ENCODE data around the gene PRICKLE2. TPM values are rescaled to one million over a fixed set of nuclear protein-coding genes. Genes with fewer than 3 reads are reported as not detected.

The PRICKLE2 gene
- polyA plus RNA-seq, 1 donor (not counting 4 experiments of a cell fraction or from before 2014, with no cell fraction given), result 7.8 TPM

- no peak for TF ChIP-seq EZH2 (IDR thresholded peaks at IDR 0.05; ENCODE audit: low read length)
- TF ChIP-seq CTCF (optimal IDR thresholded peaks at IDR 0.05 in 1 of 3, IDR thresholded peaks at IDR 0.05 in 1 of 3, conservative IDR thresholded peaks at IDR 0.05 in 1 of 3; ENCODE audit: extremely low read depth in 1 of 3, insufficient read depth in 2 of 3, low read length in 3 of 3), result no peak
- no peak overlapping the region for H3K27ac ChIP-seq (ENCODE audit: control insufficient read depth, insufficient read depth, low read length)
- FAIRE-seq, result no peak
Observed at GRCh38 chr3:64235605-64236004, 10.3 kb upstream of the PRICKLE2 start.

DNA sequence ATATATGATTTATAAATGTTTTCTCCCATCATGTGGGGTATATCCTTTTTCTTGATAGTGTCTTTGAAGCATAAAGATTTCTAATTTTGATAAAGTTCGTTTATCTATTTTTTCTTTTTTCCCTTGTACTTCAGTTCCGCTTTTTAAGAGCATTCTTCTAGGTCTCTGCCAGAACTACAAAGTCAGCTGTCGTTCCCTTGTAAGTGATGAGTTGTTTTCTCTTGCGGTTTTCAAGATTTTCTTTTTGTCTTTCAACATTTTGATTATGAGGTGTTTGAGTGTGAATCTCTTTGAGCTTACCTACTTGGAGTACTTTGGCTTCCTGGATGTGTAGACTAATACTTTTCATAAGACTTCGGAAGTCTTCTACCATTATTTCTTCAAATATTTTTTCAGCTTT lies 9.3 kb upstream of the PRICKLE2 start:
- H3K9me3 ChIP-seq (ENCODE audit: control insufficient read depth, low read depth, low read length), result no peaks in the 10 kb centered on the region
- no peak for TF ChIP-seq EZH2 (IDR thresholded peaks at IDR 0.05; ENCODE audit: low read length)
- no peak for TF ChIP-seq CTCF (optimal IDR thresholded peaks at IDR 0.05 in 1 of 3, IDR thresholded peaks at IDR 0.05 in 1 of 3, conservative IDR thresholded peaks at IDR 0.05 in 1 of 3; ENCODE audit: extremely low read depth in 1 of 3, insufficient read depth in 2 of 3, low read length in 3 of 3)
- no peak overlapping the region for H3K27ac ChIP-seq (ENCODE audit: control insufficient read depth, insufficient read depth, low read length)
- H2AFZ ChIP-seq (ENCODE audit: control insufficient read depth, low read length), result no peak overlapping the region
- no peaks in the 10 kb centered on the region for H3K9me1 ChIP-seq (ENCODE audit: control insufficient read depth, extremely low read depth, insufficient read depth, low read length)
- no peak for DNase-seq (ENCODE audit: low read depth, low spot score)
- H3K27me3 ChIP-seq (ENCODE audit: control insufficient read depth, extremely low read depth, insufficient read depth, low read length), result no peaks in the 10 kb centered on the region
- H4K20me1 ChIP-seq (ENCODE audit: control insufficient read depth, extremely low read depth, insufficient read depth, low read length), result no peaks in the 10 kb centered on the region
- no peak overlapping the region for H3K4me3 ChIP-seq (ENCODE audit: control insufficient read depth in 2 of 3, extremely low read depth in 1 of 3, insufficient read depth in 2 of 3, low read depth in 1 of 3, low read length in 3 of 3)
- H3K4me1 ChIP-seq (ENCODE audit: control insufficient read depth, extremely low read depth, insufficient read depth, low read length), result peaks cover 13% of the 10 kb centered on the region
- H3K36me3 ChIP-seq (ENCODE audit: control insufficient read depth in 2 of 2, extremely low read depth in 1 of 2, insufficient read depth in 2 of 2, low read length in 2 of 2), result peaks cover 0 to 1% of the 10 kb centered on the region in 2 experiments
- H3K79me2 ChIP-seq (ENCODE audit: control insufficient read depth, insufficient read depth, low read length), result no peaks in the 10 kb centered on the region
- no peak overlapping the region for H3K9ac ChIP-seq (ENCODE audit: control insufficient read depth, extremely low read depth, insufficient read depth, low read length)
- FAIRE-seq, result no peak
- H3K4me2 ChIP-seq (ENCODE audit: control insufficient read depth, extremely low read depth, insufficient read depth, low read depth, low read length), result no peak overlapping the region
- dilution Hi-C loops (cut with MboI; ENCODE audit: extremely low pct_ligation_motif_present, low sequenced_read_pairs), result no loop called here

More at GRCh38 chr3:64235605-64236004, 10.3 kb upstream of the PRICKLE2 start:
- Histone ChIP-seq H3K9ac (ENCODE audit: control insufficient read depth, extremely low read depth, insufficient read depth, low read length) (no peak overlapping the region), H3K9me3 (ENCODE audit: control insufficient read depth, low read depth, low read length) (no peaks in the 10 kb centered on the region), H3K36me3 (ENCODE audit: control insufficient read depth in 2 of 2, extremely low read depth in 1 of 2, insufficient read depth in 2 of 2, low read length in 2 of 2) (peaks cover 0 to 1% of the 10 kb centered on the region in 2 experiments), H3K79me2 (ENCODE audit: control insufficient read depth, insufficient read depth, low read length) (no peaks in the 10 kb centered on the region), H4K20me1 (ENCODE audit: control insufficient read depth, extremely low read depth, insufficient read depth, low read length) (no peaks in the 10 kb centered on the region), H3K9me1 (ENCODE audit: control insufficient read depth, extremely low read depth, insufficient read depth, low read length) (no peaks in the 10 kb centered on the region), H3K27me3 (ENCODE audit: control insufficient read depth, extremely low read depth, insufficient read depth, low read length) (no peaks in the 10 kb centered on the region), H3K4me1 (ENCODE audit: control insufficient read depth, extremely low read depth, insufficient read depth, low read length) (peaks cover 13% of the 10 kb centered on the region), H3K4me2 (ENCODE audit: control insufficient read depth, extremely low read depth, insufficient read depth, low read depth, low read length) (no peak overlapping the region), H2AFZ (ENCODE audit: control insufficient read depth, low read length) (no peak overlapping the region), H3K4me3 (ENCODE audit: control insufficient read depth in 2 of 3, extremely low read depth in 1 of 3, insufficient read depth in 2 of 3, low read depth in 1 of 3, low read length in 3 of 3) (no peak overlapping the region)
- dilution Hi-C loops (cut with MboI; ENCODE audit: extremely low pct_ligation_motif_present, low sequenced_read_pairs), result no loop called here
- no peak for DNase-seq (ENCODE audit: low read depth, low spot score)
